ENCODE data around the gene TIAM2. TPM values are rescaled to one million over a fixed set of nuclear protein-coding genes. Genes with fewer than 3 reads are reported as not detected.

Gene TIAM2
- total RNA-seq, 4 donors from 2014 or later, result 25.7 to 77.1 (median 56.6) TPM

DNA sequence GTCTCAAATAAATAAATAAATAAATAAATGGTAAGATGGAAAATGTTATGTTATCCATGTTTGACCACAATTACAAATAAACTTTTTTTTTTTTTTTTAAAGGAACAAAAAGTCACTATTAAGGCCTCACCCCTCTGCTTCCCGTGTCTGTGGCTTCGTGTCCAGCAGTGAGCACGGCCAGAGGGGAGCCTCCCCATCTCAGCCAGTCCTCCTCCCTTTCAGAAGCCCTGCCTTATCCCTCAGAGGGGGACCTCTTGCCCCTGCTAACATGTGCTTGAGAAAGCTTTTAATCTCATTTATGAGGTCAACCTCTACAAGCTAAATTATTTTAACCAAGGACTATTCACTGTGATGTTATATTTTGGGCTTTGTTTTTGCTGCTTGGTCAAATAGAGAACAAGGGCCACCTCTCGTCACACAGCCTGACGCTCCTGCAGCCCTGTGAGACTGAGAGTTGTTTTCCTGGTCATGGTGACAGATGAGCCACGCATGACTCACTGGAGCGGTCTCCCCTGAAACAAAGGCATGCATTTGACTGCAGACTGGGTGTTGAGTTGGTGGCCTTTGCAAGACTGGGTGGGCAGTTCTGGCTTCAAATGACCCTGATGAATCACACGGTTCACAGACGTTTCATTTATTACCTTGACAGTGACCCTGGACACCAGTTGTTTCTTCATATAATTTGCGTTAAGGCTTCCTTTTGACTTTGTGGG lies 131.8 kb downstream of the TIAM2 start:
- Histone ChIP-seq H3K4me3 (no peak overlapping the region), H3K9me3 (no peaks in the 10 kb centered on the region), H3K36me3 (no peaks in the 10 kb centered on the region), H3K4me1 (no peaks in the 10 kb centered on the region), H3K27ac (no peak overlapping the region), H3K27me3 (no peaks in the 10 kb centered on the region)
- no peak for TF ChIP-seq POLR2A (IDR thresholded peaks at IDR 0.05)
- TF ChIP-seq, protein P1, sequence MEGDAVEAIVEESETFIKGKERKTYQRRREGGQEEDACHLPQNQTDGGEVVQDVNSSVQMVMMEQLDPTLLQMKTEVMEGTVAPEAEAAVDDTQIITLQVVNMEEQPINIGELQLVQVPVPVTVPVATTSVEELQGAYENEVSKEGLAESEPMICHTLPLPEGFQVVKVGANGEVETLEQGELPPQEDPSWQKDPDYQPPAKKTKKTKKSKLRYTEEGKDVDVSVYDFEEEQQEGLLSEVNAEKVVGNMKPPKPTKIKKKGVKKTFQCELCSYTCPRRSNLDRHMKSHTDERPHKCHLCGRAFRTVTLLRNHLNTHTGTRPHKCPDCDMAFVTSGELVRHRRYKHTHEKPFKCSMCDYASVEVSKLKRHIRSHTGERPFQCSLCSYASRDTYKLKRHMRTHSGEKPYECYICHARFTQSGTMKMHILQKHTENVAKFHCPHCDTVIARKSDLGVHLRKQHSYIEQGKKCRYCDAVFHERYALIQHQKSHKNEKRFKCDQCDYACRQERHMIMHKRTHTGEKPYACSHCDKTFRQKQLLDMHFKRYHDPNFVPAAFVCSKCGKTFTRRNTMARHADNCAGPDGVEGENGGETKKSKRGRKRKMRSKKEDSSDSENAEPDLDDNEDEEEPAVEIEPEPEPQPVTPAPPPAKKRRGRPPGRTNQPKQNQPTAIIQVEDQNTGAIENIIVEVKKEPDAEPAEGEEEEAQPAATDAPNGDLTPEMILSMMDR (IDR thresholded peaks at IDR 0.05), result no peak
- DNase-seq, result no peak
- intact Hi-C loops (cut with DNase I; ENCODE audit: low total_unique reads), result no loop called here

DNA sequence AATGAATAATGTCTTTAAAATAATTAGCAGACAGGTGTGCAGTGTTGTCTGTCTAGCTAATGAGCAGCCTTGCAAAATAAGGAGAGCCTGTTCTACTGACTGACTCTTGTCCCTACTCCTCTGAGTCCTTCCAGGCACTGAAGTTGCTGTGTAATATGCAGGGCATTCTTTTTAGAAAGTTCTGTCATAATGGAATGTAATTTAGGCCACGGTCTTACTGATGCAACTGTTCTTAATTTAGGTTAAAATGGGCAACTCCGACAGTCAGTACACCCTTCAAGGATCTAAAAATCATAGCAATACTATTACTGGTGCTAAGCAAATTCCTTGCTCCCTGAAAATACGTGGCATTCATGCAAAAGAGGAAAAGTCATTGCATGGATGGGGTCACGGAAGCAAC lies 133.9 kb downstream of the TIAM2 start:
- TF ChIP-seq, protein P1 (IDR thresholded peaks at IDR 0.05), result no peak
- no peak for TF ChIP-seq POLR2A (IDR thresholded peaks at IDR 0.05)
- H3K36me3 ChIP-seq, result no peaks in the 10 kb centered on the region
- H3K9me3 ChIP-seq, result no peaks in the 10 kb centered on the region
- H3K27ac ChIP-seq, result no peak overlapping the region
- no peak for DNase-seq
- no peak overlapping the region for H3K4me3 ChIP-seq
- no peaks in the 10 kb centered on the region for H3K4me1 ChIP-seq
- intact Hi-C loops (cut with DNase I; ENCODE audit: low total_unique reads), result no loop called here
- H3K27me3 ChIP-seq, result no peaks in the 10 kb centered on the region

DNA sequence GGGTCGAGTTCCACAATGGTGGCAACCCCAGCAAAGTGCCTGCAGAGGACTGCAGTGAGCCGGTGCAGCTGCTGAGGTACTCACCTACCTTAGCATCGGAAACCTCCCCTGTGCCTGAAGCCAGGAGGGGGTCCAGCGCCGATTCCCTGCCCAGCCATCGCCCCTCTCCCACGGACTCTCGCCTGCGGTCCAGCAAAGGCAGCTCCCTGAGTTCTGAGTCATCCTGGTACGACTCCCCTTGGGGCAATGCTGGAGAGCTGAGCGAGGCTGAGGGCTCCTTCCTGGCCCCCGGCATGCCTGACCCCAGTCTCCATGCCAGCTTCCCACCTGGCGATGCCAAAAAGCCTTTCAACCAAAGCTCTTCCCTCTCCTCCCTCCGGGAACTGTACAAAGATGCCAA lies 134.6 kb downstream of the TIAM2 start:
- TF ChIP-seq POLR2A (IDR thresholded peaks at IDR 0.05), result no peak
- TF ChIP-seq, protein P1 (IDR thresholded peaks at IDR 0.05), result no peak
- Histone ChIP-seq H3K4me1 (no peaks in the 10 kb centered on the region), H3K27me3 (no peaks in the 10 kb centered on the region), H3K27ac (no peak overlapping the region), H3K9me3 (no peaks in the 10 kb centered on the region), H3K4me3 (no peak overlapping the region), H3K36me3 (no peaks in the 10 kb centered on the region)
- DNase-seq, result no peak
- intact Hi-C loops (cut with DNase I; ENCODE audit: low total_unique reads), result no loop called here

DNA sequence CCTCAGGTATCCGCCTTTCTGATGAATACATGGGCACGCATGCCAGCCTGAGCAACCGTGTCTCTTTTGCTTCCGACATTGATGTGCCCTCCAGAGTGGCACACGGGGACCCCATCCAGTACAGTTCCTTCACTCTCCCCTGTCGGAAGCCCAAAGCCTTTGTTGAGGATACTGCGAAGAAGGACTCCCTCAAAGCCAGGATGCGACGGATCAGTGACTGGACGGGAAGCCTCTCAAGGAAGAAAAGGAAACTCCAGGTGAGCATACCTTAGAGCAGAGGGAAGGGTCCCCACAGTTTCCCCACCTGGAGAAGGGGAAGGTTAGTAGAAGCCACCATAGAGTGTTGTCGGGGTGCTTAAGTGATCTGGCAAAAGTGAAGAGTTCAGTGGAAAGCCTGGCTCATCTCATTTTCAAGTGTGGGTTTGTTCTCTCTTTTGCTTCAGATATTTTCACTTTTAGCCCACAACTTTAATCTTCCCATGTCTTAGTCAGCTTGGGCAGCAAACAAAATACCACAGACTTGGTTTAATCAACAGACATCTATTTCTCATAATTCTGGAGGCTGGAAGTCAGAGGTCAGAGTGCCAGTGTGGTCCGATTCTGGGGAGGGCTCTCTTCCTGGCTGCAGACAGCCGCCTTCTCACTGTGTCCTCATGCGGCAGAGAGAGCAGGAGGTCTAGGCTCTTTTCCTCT lies 135.2 kb downstream of the TIAM2 start:
- H3K27me3 ChIP-seq, result no peaks in the 10 kb centered on the region
- DNase-seq, result no peak
- H3K36me3 ChIP-seq, result no peaks in the 10 kb centered on the region
- H3K4me3 ChIP-seq, result no peak overlapping the region
- H3K4me1 ChIP-seq, result no peaks in the 10 kb centered on the region
- H3K27ac ChIP-seq, result no peak overlapping the region
- TF ChIP-seq, protein P1 (IDR thresholded peaks at IDR 0.05), result no peak
- TF ChIP-seq POLR2A (IDR thresholded peaks at IDR 0.05), result no peak
- intact Hi-C loops (cut with DNase I; ENCODE audit: low total_unique reads), result no loop called here
- no peaks in the 10 kb centered on the region for H3K9me3 ChIP-seq

DNA sequence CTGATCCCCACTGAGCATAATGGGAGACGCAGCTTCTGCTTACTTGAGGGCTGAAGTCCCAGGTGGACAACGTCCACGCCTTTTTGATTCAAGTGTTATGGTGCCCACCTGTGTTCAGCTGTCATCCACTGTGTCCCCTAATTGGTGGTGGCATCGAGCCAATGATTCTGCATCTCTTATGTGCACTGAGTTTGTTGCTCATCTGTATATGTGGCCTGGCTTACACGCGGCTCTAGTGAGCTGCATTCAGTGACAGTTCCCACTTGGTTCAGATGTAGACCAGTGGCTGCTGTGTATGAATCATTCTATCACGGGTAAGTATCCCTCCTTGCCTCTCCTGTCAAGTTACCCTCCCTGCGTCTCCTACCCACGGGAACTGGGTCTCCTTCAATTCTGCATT lies 137.5 kb downstream of the TIAM2 start:
- H3K36me3 ChIP-seq, result no peaks in the 10 kb centered on the region
- TF ChIP-seq, protein P1 (IDR thresholded peaks at IDR 0.05), result no peak
- TF ChIP-seq POLR2A (IDR thresholded peaks at IDR 0.05), result no peak
- intact Hi-C loops (cut with DNase I; ENCODE audit: low total_unique reads), result no loop called here
- no peaks in the 10 kb centered on the region for H3K9me3 ChIP-seq
- H3K27ac ChIP-seq, result no peak overlapping the region
- H3K4me1 ChIP-seq, result no peaks in the 10 kb centered on the region
- H3K27me3 ChIP-seq, result no peaks in the 10 kb centered on the region
- no peak overlapping the region for H3K4me3 ChIP-seq
- no peak for DNase-seq

Data from uterus (tissue), 4 donors.